DMS 273 treated with DMSO at 0.1 percent for 48 hours (cell line): Measurements from ENCODE around the gene WASF2.

Experiments used
- DNase-seq: peaks from one replicate; lab custom pipeline; 2025; lab: John Stamatoyannopoulos, UW

Gene WASF2

GRCh38 chr1:27374362-27375086 is 115.4 kb downstream of the WASF2 start, which contains the start of gene FCN3:
Gene FCN3 (minus strand): TSS chr1:27374824. CDS start chr1:27374818, 6 bp downstream.
- no peak for DNase-seq

- no peak for DNase-seq
Measured at GRCh38 chr1:27372808-27373690, 116.9 kb downstream of the WASF2 start.

DNA sequence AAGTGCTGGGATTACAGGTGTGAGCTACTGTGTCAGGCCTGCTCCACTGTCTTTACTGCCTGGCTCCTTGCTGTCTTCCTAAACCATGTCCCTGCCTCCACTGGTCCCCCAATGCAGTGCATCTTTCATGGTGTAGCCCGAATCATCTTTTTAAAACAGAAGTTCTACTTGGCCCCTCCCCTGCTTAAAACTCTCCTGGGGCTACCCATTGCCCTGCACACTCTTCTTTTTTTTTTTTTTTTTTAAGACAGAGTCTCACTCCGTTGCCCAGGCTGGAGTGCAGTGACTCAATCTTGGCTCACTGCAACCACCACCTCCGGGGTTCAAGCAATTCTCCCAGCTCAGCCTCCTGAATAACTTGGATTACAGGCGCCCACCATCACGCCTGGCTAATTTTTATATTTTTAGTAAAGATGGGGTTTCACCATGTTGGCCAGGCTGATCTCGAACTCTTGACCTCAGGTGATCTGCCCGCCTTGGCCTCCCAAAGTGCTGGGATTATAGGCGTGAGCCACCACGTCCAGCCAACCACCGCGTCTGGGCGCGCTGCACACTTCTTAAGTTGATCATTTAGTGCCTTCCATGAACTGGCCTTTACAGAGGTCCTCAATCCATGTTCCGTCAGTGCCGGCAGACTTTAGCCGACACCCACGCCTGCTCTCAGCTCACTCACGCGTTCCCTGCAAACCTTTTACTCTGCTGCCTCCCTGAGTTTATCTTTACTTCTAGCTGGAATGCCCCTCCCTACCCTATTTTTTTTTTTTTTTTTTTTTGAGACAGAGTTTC is 117.8 kb downstream of the WASF2 start:
- no peak for DNase-seq

DNA sequence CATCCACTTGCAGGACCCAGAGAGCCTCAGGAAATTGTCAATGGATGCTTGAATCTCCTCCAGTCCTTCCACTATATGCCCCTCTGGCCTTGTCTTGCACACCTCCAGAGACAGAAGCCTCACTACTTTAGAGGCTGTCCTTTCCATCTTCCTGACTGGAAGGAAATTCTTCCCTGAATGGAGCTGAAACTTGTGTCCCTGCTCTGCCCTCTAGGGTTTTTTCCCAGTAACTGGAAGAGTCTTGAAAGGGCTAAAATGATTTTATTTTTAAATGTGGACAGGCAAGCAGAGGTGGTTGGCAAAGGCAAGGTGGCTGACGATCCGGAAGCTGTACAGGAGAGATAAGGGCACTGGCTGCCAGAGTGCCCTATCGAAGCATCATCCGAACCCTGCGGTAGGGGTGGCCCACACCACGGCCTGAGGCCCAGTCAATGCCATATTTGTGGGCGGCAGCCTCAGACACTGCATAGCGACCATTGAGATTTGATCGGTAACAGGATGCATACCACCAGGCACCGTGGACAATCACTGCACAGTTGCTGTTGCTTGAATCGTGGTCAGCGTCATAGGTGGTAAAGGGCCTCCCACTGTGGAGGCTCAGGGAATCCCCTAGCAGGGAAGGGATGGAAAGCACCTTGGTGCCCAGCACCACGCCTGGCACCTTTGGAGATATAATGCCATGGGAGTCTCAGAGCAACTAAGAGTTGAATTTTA is 120.9 kb downstream of the WASF2 start:
- no peak for DNase-seq

DNA sequence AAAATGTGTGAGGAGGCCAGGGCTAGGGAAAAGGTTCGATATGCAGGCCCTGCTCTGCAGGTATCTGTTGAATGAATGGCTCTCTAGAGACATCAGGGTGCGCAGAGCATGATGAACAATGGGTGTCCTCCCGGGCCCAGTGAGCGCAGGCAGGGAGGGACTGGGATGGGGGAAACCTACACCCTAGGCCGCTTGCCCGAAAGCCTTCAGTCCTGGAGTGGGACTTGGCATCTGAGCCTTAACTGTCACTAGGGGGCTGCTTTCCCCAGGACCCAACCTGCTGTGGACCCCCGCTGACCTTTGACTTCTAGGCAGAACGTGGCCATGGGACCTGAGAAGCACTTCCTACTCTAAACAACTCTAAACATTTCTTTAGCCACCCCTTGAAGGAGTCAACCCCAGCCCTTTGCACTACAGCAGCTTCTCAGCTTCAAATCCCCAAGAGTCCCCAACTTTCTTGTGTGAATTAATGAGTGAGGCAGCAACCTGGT is 122.8 kb downstream of the WASF2 start:
- DNase-seq, result no peak

DNA sequence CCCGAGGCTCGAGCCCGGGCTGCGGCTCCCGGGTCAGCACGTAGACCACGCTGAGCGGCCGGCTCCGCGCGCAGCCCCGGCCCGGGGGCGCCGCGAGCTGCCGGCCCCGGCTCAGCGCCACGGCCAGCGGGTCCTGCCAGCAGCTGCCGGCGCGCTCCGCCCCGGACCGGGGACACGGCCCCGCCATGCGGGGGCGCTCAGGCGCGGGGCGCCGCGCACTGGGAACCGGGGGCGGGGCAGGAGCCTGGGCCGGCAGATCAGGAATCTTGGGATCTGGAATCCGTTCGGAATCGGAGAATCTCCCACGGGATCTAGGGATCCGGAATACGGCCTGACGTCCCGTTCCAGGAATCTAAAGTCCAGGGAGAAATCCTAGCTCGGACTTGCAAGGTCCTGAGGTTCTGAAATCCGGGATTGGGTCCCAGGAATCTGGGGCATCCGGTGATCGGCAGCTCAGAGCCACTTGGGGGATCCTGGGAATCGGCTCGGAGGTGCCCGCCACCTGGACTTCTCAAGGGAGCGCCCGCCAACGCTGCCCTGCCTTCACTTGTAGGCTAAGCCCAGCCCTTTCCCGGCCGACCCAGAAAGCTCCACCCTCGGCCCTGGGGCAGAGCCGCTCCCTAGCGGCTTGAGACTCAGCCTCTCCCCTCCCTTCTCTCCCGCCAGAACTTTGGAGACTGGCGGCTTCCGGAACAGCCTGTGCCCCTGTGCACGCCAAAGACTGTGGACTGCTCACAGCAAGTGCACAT is 123.4 kb downstream of the WASF2 start, which contains the start of gene MAP3K6:
TSS of gene MAP3K6 (minus strand) at position 551 of the 749 bp plus-strand sequence. CDS start at position 187, 364 bp downstream.
- peak; percentile 72 for DNase-seq

DNA sequence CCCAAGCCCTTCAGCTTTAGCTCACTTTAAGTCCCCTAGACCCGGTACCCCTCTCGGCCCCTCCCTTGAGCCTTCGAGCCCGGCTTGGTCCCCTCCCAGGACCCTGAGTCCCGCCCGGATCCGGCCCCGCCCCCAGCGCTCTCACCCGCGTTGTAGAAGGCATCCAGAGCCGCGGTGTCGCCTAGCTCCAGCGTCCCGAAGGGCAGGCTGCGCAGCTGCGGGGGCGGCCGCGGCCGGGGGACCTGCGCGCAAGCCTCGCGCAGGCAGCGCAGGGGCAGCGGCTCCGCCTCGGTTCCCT is 123.9 kb downstream of the WASF2 start:
- DNase-seq, result peak; percentile 46

- peak; percentile 79 for DNase-seq
Measured at GRCh38 chr1:27365372-27366112, 124.4 kb downstream of the WASF2 start.

GRCh38 chr1:27364696-27365371 is 125.1 kb downstream of the WASF2 start:
- no peak for DNase-seq

DNA sequence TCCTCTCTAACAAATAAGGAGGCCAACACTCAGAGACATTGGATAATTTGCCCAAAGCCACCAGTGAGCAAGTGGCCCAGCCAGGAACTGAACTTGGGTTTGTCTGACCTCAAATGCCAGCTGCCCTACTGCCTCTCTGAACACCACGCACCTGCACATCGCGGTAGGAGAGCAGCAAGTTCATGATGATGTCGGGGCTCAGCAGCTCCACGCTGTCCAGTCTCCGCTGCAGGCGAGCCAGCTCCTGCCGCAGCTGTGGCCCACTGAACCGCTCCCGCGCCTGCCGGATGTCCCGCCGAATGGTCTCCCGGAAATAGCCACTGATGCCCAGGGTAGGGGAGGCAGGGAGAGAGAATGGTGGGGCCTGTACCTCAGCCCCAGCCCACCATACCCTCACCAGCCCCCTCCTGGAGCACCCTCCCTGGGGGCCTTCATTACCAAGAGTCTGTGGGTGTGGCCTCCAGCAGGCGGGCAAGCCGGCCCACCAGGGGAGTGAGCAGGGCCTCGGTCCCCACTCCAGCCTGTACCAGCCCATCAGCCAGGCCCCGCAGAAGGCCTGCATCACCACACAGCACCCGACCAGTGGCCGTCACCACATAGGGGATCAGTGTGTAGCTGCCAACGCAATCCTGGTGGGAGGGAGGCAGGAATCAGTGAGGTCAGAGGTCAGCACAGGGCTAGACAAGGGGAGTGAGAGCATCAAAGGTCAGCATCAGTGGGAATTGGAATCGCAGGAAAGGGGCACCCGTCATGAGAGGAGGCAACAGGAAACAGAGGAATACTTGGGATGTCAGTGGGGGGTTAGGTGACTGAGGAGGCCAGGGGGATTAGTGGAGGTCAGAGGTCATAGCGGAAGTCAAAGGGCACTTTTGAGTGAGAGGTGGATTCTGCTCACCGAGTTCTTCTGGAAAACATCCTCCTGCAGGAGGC is 125.9 kb downstream of the WASF2 start:
- DNase-seq, result no peak

DNA sequence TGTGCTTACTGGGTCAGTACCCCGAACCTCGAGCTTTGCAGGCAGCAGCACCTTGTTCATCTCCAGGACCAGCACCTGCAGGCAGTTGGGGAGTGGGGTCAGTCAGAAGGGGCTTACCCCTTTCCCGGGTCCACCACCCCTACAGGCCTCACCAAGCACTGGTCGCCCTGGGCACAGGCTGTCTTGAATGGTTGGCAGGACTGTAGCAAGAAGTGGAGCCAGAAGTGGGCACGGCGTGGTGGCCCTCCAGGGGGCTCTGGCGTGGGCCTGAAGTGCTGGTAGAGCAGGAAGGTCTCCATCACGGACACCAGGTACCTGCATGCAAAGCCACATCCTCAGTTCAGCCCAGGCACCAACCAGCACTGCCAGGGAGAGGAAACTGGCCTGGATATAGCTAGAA is 128.4 kb downstream of the WASF2 start:
- DNase-seq, result no peak

DNA sequence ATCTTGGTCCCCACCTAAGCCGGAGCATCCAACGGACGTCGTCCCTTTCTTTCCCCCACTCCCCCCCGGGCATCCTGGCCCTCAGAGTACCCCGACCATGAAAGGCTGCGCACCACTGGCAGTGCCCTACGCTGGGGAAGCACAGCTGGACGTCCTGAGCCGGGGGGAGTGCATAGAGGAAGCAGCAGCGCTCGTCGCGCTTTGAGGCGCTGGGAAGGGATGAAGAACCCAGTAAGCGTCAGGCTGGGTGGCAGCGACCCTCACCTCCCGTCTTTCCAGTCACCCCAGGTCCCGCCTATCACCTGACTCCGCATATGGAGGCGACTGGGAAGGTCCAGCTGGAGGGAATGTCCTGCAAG is 128.9 kb downstream of the WASF2 start:
- no peak for DNase-seq

DNA sequence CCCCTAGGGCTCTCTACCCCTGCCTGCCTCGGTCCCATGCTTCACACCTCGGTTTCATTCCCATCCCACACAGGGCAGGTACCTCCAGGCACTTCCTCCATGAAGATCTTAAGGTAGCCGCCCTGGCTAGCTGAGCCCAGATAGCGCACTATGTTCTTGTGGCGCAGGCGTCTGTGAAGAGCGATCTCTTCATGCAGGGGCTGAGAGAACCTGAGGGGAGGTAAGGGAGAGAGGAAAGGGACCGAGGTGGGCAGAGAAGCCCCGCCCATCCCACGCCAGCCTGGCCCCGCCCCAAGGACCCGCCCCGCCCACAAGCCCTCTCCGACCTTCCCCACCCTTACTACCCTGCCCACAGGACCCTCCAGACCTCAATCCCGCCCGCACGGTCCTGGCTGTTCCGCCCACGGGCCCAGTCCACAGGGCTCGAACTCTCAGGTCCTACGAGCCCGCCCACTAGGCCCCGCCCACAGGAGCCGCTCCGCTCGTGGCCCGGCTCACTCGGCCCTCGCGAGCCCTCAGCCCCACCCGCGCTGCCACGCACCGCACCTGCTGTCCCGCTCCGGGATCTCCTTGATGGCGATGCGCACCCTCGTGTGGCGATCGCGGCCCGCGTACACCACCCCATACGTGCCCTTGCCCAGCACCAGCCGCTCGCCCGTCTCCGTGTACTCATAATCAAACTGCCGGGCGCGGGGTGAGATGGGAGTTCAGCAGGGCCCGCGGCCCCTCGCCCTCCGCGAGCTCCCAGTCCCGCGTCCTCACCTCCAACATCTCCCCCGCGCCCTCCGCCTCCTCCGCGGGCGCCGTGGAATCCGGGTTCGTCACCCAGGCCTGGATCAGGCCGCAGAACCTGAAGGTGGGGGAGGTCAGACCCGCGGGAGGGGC is 129.6 kb downstream of the WASF2 start:
- DNase-seq, result no peak

DNA sequence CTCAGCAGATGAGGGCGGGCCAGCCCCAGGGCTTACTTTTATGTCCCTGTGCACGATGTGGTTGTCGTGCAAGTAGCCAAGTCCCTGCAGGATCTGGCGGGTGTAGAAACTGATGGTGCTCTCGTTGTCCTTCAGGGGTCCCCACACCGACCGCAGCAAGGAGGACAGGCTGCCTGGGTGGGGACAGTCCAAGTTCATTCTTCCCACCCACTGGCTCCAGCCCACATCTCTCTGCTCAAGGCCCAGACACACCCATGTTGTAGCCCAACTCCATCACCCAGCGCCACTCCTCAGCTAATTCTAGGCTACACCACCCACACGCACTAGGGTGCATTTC is 130.2 kb downstream of the WASF2 start:
- DNase-seq, result no peak

DNA sequence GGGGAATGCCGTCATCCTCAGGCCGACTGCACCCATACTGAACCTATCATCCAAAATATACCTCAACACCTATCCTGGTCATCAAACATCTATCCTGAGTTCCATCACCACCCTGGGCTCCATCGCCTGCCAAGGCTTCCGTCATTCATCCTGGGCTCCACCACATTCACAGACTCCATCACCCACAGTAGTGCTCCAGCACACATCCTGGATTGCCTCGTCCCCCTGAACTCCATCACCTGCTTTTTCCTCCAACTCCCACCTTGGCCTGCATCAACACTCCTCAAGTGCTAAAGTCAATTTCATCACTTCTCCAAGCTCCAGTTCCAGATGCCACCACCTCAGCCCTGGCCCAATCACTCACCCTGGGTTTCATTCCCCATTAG is 131.0 kb downstream of the WASF2 start:
- no peak for DNase-seq

- DNase-seq, result no peak
Measured at GRCh38 chr1:27358038-27358927, 131.7 kb downstream of the WASF2 start.
